Activated CD4-positive, alpha-beta T cell treated with anti-CD3 and anti-CD28 coated beads for 24 hours (primary cell): ENCODE measurements around the gene TUBG2.

Experiments
- DNase-seq, 2 donors: peaks; one replicate each; pipeline ENCODE4 v3.0.0-alpha.2; 2020; ENCODE audit warnings: low read depth in 2 of 2

The TUBG2 gene

GRCh38 chr17:42677012-42677857 lies 18.2 kb downstream of the TUBG2 start:
- peak; percentile 97 to 99 for DNase-seq

- peak; percentile 67 to 72 for DNase-seq
Observed at GRCh38 chr17:42677921-42678781, 19.1 kb downstream of the TUBG2 start.

- no peak for DNase-seq
Observed at GRCh38 chr17:42678951-42679491, 19.9 kb downstream of the TUBG2 start.

GRCh38 chr17:42679492-42680330 lies 20.6 kb downstream of the TUBG2 start:
- DNase-seq, result peak; percentile 37 to 61

GRCh38 chr17:42680331-42680808 lies 21.3 kb downstream of the TUBG2 start:
- no peak for DNase-seq

GRCh38 chr17:42681976-42682721 lies 23.1 kb downstream of the TUBG2 start, which contains the start of gene CNTNAP1:
Gene CNTNAP1, plus strand, starts transcription at chr17:42682531. Its CDS starts 299 bp downstream, at chr17:42682830.
- no peak for DNase-seq

GRCh38 chr17:42682722-42683403 lies 23.8 kb downstream of the TUBG2 start:
- DNase-seq, result no peak

GRCh38 chr17:42683407-42684034 lies 24.4 kb downstream of the TUBG2 start:
- DNase-seq, result no peak

- DNase-seq, result no peak
Observed at GRCh38 chr17:42684929-42685556, 26.0 kb downstream of the TUBG2 start.

GRCh38 chr17:42685831-42686230 lies 26.7 kb downstream of the TUBG2 start:
- DNase-seq, result no peak

- DNase-seq, result no peak
Observed at GRCh38 chr17:42686520-42687128, 27.5 kb downstream of the TUBG2 start.

- DNase-seq, result no peak
Observed at GRCh38 chr17:42687707-42688320, 28.7 kb downstream of the TUBG2 start.

- no peak for DNase-seq
Observed at GRCh38 chr17:42690596-42690995, 31.5 kb downstream of the TUBG2 start.

GRCh38 chr17:42691021-42691545 lies 32.0 kb downstream of the TUBG2 start:
- no peak for DNase-seq

GRCh38 chr17:42692489-42692888 lies 33.4 kb downstream of the TUBG2 start:
- DNase-seq, result no peak

GRCh38 chr17:42694524-42694923 lies 35.4 kb downstream of the TUBG2 start:
- no peak for DNase-seq

- no peak for DNase-seq
Observed at GRCh38 chr17:42695500-42695899, 36.4 kb downstream of the TUBG2 start.
